HG03442 (cell line): ENCODE measurements around the gene LDLRAD1.
"Not testable (repeated sequence)": the region's sequence is repeated elsewhere in the genome, so short reads cannot be mapped to it uniquely, and the experiment has no call there.

Experiments used
- ATAC-seq: cut with Tn5 transposase; IDR thresholded peaks from one replicate; pipeline ENCODE4 v1.9.1; 2021; ENCODE audit warnings: mild to moderate bottlenecking, moderate library complexity; ENCODE audit not compliant: unreplicated experiment

Gene LDLRAD1

DNA sequence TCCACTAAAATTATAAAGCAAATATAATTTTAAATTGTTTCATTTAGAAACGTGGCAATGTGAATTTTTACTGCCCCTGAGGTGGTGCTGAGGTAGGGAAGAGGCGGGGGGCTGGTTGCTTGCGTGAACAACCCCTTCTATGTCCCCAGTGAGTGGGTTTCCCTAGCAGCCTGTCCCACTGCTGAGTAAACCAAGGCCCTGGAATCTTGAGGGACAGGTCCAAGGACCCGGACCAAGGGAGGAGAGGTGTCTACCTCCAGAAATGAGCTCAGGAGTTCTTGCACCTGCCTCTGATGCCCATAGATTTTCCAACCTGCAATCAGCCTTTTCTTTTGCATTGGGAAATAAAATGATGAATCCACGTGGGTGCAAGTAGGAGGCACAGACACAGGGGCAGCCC is 649 bp upstream of the LDLRAD1 start:
- ATAC-seq = no peak

DNA sequence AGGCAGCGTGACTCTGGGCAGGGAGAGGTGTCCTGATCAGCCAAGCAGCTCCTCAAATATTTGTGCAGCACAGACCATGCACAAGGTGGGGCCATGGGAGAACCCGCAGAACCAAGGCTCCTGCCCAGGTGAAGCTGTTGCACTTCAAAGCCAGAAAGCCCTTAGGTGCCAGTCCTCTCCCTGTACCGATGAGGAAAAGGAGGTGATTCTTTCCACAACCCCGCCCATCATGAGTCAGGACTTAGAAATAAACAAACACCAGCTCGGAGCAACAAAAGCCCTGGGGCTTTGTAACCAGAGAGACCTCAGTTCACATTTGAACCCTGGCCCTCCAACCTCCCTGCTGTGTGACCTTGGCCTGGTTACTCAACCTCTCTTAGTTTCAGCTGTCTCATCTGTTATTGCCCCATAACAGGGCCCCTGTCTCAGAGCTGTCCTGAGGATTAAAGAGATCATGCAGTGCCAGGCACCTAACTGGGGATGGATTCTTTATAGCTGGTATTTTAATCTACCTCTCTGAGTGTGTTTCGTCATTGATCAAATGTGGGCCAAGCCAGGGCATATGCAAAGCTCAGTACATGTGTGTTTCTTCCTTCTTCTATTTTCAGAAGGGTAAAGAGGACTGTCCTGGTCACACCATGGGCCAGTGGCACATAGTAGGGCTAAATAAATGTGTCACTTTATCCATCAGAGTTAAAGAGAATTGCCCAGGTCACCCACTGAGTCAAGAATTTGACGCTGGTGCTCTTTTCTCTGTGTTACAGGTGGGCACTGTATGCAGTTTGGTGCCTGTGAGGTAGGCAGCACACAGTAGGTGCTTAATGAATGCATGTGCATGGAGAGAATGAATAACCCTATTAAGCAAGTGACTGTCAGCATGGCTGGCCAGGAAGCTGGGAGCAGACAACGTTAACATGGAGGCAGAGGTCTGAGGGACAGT is 1.4 kb downstream of the LDLRAD1 start:
- no peak for ATAC-seq

- no peak for ATAC-seq
Measured at GRCh38 chr1:54014009-54014629, 3.9 kb downstream of the LDLRAD1 start.

DNA sequence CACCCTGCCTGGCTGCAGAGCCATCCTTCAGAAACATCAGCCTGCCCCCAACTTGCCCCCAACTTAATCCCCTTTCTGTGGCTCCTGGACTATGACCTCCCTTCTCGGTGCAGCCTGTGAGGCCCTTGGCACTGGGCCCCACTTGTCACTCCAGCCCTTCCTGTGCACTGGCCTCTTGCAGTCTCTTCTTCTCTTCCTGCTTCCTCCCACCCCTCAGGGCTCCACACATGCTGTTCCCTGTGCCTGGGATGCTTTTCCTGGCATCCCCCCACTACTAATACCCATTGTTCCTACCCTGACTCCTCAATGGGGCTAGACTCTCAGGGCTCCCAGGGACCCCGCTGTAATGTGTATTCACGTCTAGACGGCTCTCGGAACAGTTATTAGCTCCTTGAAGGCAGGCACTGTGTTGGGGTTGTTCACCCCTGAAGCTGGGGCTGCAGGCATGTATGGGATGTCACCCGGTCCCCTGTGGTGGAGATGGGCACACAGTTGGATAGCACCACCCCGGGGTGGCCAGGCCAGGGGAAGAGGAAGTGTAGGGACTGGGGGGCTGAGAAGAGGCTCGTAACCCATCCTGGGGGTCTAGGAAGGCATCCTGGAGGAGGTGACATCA is 4.5 kb downstream of the LDLRAD1 start:
- ATAC-seq = no peak

GRCh38 chr1:54012863-54013262 is 5.1 kb downstream of the LDLRAD1 start:
- no peak for ATAC-seq

DNA sequence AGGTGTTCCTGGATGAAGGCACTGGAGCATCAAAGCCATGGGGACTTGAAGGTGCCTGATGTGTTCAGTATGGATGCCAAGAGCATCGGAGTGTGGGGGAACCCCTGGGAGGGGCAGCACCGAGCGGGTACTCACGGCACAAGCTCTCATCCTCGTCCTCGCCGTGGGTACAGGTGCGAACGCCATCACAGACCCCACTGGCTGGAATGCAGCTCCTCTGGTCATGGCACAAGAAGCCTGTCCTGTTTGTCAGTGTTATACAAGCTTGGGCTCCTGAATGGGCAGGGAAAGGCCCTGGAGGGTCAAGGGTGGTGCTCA is 6.0 kb downstream of the LDLRAD1 start:
- no peak for ATAC-seq

GRCh38 chr1:54011316-54012007 is 6.5 kb downstream of the LDLRAD1 start:
- no peak for ATAC-seq

DNA sequence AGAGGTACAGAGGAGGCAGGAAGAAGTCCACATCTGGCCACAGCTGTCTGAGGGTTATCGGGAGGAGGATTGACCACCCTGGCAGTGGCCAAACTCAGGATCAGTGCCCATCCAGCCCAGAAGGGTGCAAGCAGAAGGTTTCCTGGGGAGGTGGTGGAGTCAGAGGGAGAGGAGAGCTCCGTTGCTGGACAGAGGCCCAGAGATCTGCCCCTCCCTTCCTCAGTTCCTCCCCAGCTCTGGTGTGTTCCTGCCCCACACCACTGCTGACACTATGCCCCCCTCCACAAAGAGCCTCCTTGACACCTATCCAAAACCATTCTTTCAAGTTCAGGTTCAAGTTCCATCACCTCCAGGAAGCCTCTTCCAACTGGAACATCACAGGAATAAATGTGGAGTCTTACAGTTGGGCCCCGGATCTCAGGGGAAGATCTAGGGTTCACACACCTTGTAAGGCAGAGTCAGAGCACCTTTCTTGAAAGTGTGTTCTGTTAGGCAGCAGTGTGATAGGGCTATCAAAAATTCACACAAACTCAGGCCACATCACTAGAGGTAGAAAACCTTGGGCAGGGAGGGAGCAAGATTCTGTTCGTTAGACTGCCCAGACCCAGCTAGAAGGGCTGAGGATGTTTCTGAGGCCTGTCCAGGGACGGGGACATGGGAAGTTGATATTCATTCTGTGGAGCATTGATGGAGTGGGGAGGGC is 7.4 kb downstream of the LDLRAD1 start:
- no peak for ATAC-seq

- ATAC-seq = no peak
Measured at GRCh38 chr1:54009406-54009805, 8.6 kb downstream of the LDLRAD1 start.

DNA sequence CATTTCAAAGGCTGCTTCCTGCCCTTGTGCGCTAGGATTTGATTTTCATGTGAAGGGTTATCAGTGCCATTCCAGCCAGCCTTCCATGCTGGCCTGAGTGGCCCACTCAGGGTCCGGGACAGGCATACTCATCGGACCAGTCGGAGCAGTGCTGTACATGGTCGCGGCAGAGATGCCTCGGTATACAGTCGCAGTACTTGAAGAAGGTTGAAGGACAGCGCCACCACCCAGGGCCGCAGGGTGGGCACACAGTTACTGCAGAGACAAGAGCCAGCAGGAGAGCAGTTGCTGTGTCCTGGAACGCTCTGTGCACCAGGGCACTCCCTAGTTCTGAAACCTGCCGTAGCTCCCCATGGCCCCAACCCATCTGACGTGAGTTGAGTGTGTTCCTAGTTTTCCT is 9.1 kb downstream of the LDLRAD1 start:
- ATAC-seq = no peak

DNA sequence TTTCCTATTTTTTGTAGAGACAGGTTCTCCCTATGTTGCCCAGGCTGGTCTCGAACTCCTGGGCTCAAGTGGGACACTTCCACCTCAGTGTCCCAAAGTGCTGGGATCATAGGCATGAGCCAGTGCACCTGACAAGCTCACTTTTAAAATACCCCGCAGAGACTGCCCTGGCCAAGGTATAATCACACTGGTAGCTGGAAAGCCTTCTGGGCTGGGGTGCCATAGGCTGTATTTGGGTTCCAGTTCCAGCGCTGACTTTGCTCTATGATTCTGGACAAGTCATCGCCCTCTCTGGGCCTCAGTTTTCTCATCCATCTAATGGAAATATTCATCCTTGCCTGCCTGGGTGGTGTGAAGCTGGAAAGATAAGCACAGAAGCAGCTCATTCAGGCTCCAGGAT is 10.4 kb downstream of the LDLRAD1 start:
- no peak for ATAC-seq

- ATAC-seq = no peak
Measured at GRCh38 chr1:54006508-54006907, 11.5 kb downstream of the LDLRAD1 start.

DNA sequence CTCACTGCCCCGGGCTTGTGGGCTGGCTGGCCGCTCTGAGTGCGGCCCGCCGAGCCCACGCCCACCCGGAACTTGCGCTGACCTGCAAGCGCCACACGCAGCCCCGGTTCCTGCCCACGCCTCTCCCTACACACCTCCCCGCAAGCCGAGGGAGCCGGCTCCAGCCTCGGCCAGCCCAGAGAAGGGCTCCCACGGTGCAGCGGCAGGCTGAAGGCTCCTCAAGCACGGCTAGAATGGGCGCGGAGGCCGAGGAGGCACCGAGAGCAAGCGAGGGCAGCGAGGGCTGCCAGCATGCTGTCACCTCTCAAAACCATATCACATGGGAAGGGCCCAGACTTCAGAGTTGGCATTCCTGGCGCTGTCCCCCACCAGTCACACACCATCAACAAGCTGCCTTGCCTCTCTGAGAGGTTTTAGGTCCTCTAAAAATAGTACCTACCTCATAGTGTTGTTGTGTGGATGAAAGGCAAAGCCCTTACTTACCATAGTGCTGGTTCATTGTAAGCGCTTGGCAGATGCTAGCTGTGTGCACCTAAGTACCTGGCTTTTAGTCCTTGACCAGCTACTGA is 13.4 kb downstream of the LDLRAD1 start:
- no peak for ATAC-seq

GRCh38 chr1:54003750-54004480 is 14.1 kb downstream of the LDLRAD1 start:
- ATAC-seq = not testable (repeated sequence)

DNA sequence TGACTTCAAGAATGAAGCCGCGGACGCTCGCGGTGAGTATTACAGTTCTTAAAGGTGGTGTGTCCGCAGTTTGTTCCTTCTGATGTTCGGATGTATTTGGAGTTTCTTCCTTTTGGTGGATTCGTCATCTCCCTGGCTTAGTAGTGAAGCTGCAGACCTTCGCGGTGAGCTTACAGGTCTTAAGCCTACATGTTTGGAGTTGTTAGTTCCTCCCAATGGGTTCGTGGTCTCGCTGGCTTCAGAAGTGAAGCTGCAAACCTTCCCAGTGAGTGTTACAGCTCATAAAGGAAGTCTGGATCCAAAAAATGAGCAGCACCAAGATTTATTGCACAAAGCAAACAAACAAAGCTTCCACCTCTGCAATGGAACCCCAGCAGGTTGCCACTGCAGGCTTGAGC is 14.7 kb downstream of the LDLRAD1 start:
- ATAC-seq = no peak

DNA sequence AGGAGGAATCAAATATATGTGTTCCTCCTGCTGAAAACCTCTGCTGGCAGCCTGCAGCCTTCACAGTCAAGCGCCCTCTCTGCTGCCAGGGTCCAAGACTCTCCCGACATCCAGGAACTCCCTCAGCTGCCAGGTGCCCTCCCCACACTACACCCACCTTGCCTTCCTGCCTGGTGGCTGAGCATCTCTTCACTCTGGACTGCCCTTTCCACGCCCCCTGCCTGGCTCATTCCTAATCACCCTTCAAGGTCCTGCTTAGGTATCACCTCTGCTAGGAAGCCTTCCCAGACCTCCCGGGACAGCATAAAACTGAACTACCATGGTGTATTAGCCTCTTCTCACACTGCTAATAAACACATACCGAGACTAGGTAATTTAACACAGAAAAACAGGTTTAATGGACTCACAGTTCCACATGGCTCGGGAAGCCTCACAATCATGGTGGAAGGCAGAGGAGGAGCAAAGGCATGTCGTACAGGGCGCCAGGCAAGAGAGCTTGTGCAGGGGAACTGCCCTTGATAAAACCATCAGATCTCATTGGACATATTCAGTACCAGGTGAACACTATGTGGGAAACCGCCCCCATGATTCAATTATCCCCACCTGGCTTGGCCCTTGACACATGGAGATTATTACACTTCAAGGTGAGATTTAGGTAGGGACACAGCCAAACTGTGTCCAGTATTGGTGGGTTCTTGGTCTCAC is 15.3 kb downstream of the LDLRAD1 start:
- ATAC-seq = no peak

GRCh38 chr1:54001591-54001990 is 16.4 kb downstream of the LDLRAD1 start:
- no peak for ATAC-seq

GRCh38 chr1:53999920-54000319 is 18.1 kb downstream of the LDLRAD1 start:
- ATAC-seq = no peak

GRCh38 chr1:53998223-53998622 is 19.8 kb downstream of the LDLRAD1 start:
- ATAC-seq = no peak
